Esophagus squamous epithelium (tissue), 5 donors: ENCODE results near the gene NOL12. TPM values are rescaled to one million over a fixed set of nuclear protein-coding genes. Genes with fewer than 3 reads are reported as not detected.
A peak's percentile ranks its signal among the peaks of the same experiment; 100 is the strongest.

Experiments used
- DNase-seq: peaks from one replicate; lab custom pipeline; 2025; lab: John Stamatoyannopoulos, UW
- H3K27ac ChIP-seq, 4 donors: fragments of 200-600 bp; sonication (generic); one replicate each; pipeline ENCODE4 v1.5.1; 2016 to 2019; ENCODE audit warnings: mild to moderate bottlenecking in 1 of 4
- H3K27me3 ChIP-seq, 4 donors: fragments of 200-600 bp; sonication (generic); 1 replicate in 3 of 4; 2 replicates in 1 of 4; pipeline versions ENCODE4 v1.5.1 to v1.6.0; 2017 to 2021; ENCODE audit warnings: antibody characterized with exemption in 1 of 4
- H3K36me3 ChIP-seq, 3 donors: fragments of 200-600 bp; sonication (generic); one replicate each; pipeline ENCODE4 v1.5.1; 2016 to 2019
- H3K4me1 ChIP-seq, 3 donors: fragments of 200-600 bp; sonication (generic); one replicate each; pipeline ENCODE4 v1.5.1; 2017 to 2019
- H3K4me3 ChIP-seq, 4 donors: fragments of 200-600 bp; sonication (generic); 1 replicate in 3 of 4; 2 replicates in 1 of 4; pipeline ENCODE4 v1.5.1; 2016 to 2019; ENCODE audit warnings: mild to moderate bottlenecking in 2 of 4, moderate library complexity in 1 of 4
- H3K9me3 ChIP-seq, 3 donors: fragments of 200-600 bp; sonication (generic); one replicate each; pipeline ENCODE4 v1.5.1; 2016 to 2019
- POLR2A ChIP-seq, 4 donors: fragments of 450-650 bp; IDR thresholded peaks; one replicate each; pipeline ENCODE4 v1.6.1; 2017; ENCODE audit warnings: antibody characterized with exemption in 4 of 4, mild to moderate bottlenecking in 4 of 4, moderate library complexity in 3 of 4
- WGBS, 2 donors: methylation state at CpG; one replicate each; pipeline ENCODE4 v1.1.5; 2018; 5-methylcytosine and 5-hydroxymethylcytosine counted together
- intact Hi-C: fragments of 100-400 bp; cut with DNase I; formaldehyde crosslinking; loops from one replicate; pipeline ENCODE4 v1.15.0; 2022
- total RNA-seq, 4 donors: library from RNA; depleted of rRNA; stranded (reverse); fragments of >200 nt; gene quantifications; one replicate each; pipeline ENCODE4 v1.1.0, GENCODE V29; 2016
- TF ChIP-seq, protein P1 (sequence below), 6 experiments: fragments of 450-650 bp in 4 of 6; fragments of 200-600 bp in 2 of 6; sonication (generic) in 2 of 6; IDR thresholded peaks; one replicate each; pipeline ENCODE4 v1.5.1; 2016 to 2019; ENCODE audit warnings: antibody characterized with exemption in 6 of 6, mild to moderate bottlenecking in 4 of 6, moderate library complexity in 4 of 6
- donor health status: DM: yes; HTN: yes; CAD: no.

Gene NOL12
- total RNA-seq, 4 donors from 2014 or later, result 34.3 to 44.5 (median 40.8) TPM

DNA sequence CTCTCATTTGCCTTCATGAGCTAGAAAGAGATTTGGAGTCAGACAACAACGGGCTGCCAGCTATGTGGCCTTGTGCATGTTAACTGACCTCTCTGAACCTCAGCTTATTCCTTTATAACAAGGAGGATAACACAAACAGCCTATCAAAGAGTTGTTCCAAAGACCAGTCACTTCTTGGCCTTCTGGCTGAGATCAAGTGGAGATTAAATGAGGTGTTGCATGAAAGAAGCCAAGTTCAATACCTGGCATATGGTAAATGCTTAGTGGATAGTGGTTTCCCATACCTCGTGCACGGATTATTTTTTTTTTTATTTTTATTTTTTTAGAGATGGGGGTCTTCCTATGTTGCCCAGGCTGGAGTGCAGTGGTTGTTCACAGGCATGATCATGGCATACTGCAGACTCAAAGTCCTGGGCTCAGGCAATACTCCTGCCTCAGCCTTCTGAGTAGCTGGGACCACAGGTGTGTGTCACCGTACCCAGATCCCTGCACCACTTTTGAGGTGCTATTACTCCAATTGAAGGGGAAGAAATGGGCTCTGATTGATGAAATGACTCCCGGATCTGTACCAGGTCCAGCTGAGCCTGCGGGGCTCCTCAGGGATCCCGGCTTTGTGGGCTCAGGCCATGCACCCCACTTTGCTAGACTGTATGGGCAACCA is 5.8 kb upstream of the NOL12 start:
- no peak overlapping the region for H3K27ac ChIP-seq
- 58 to 76% methylated on average over 4 to 6 of the region's 7 CpGs for WGBS, 2 donors
- H3K36me3 ChIP-seq, result peaks cover 0 to 6% (median 0%) of the 10 kb centered on the region in 3 donors

DNA sequence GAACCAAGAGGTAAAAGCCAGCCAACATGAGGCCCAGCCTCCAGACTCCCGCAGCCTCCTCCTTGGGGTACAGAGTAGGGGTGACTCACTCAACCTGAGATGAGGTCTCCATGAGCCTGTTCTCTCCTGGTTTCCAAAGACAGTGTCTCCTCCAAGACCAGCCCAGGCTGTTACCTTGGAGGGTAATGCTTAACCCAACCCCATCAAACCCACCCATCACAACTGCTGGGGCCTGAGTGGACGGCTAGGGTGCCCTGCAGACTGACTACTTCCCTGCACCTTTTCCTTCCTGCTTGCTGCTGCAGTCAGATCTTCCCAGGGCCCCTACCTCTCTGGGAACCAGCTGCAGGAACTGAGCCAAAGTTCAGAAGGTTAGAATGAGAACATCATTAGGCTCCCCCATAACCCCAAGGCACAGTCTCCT is 5.1 kb upstream of the NOL12 start:
- Histone ChIP-seq H3K9me3 (no peaks in the 10 kb centered on the region), H3K27ac (no peak overlapping the region), H3K27me3 (no peaks in the 10 kb centered on the region), H3K4me1 (peaks cover 18 to 67% (median 30%) of the 10 kb centered on the region in 3 donors), H3K4me3 (no peak overlapping the region), H3K36me3 (peaks cover 0 to 6% (median 0%) of the 10 kb centered on the region in 3 donors)
- TF ChIP-seq, protein P1, sequence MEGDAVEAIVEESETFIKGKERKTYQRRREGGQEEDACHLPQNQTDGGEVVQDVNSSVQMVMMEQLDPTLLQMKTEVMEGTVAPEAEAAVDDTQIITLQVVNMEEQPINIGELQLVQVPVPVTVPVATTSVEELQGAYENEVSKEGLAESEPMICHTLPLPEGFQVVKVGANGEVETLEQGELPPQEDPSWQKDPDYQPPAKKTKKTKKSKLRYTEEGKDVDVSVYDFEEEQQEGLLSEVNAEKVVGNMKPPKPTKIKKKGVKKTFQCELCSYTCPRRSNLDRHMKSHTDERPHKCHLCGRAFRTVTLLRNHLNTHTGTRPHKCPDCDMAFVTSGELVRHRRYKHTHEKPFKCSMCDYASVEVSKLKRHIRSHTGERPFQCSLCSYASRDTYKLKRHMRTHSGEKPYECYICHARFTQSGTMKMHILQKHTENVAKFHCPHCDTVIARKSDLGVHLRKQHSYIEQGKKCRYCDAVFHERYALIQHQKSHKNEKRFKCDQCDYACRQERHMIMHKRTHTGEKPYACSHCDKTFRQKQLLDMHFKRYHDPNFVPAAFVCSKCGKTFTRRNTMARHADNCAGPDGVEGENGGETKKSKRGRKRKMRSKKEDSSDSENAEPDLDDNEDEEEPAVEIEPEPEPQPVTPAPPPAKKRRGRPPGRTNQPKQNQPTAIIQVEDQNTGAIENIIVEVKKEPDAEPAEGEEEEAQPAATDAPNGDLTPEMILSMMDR (IDR thresholded peaks at IDR 0.05), result no peak
- no peak for TF ChIP-seq POLR2A (IDR thresholded peaks at IDR 0.05)
- WGBS, 2 donors, result 65% methylated on average over 2 of the region's 2 CpGs; no CpG with 5 or more reads in 1 of the 2 donors
- no peak for DNase-seq
- intact Hi-C loops, result loop anchor here (5.0 kb wide), 1 partner anchor 39 kb away; no protein-coding TSS in a partner anchor

More for the DNA sequence above, 5.8 kb upstream of the NOL12 start:
- intact Hi-C loops, result loop anchor here (5.0 kb wide), 1 partner anchor 38 kb away; no protein-coding TSS in a partner anchor
- H3K27me3 ChIP-seq, result no peaks in the 10 kb centered on the region
- TF ChIP-seq, protein P1 (IDR thresholded peaks at IDR 0.05), result no peak
- no peak for TF ChIP-seq POLR2A (IDR thresholded peaks at IDR 0.05)
- H3K9me3 ChIP-seq, result no peaks in the 10 kb centered on the region
- no peak overlapping the region for H3K4me3 ChIP-seq
- peaks cover 20 to 67% (median 29%) of the 10 kb centered on the region in 3 donors for H3K4me1 ChIP-seq
- DNase-seq, result no peak

DNA sequence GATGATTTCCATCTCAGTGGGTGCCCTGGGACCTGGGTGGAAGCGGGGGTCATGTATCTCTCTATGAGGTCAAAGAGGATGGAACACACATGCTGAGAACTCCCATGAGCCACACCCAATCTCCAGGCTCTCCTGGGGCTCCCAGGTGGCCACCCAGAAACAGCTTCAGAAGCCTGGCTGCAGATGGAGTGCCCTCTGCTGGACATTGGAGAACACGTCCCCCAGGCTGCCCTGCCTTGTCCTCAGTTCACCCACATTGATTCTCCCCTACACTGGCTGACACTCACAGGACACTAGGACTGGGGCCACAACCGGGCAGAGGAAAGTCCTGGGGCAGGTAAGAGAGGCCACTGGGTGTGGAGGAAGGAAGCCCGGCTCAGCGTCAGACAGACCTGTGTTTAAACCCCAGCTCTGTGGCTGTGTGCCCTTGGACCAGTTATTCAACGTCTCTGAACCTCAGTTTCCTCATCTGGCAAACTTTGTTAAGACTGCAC is 4.5 kb upstream of the NOL12 start:
- 6 to 21% methylated on average over 2 to 3 of the region's 6 CpGs for WGBS, 2 donors

DNA sequence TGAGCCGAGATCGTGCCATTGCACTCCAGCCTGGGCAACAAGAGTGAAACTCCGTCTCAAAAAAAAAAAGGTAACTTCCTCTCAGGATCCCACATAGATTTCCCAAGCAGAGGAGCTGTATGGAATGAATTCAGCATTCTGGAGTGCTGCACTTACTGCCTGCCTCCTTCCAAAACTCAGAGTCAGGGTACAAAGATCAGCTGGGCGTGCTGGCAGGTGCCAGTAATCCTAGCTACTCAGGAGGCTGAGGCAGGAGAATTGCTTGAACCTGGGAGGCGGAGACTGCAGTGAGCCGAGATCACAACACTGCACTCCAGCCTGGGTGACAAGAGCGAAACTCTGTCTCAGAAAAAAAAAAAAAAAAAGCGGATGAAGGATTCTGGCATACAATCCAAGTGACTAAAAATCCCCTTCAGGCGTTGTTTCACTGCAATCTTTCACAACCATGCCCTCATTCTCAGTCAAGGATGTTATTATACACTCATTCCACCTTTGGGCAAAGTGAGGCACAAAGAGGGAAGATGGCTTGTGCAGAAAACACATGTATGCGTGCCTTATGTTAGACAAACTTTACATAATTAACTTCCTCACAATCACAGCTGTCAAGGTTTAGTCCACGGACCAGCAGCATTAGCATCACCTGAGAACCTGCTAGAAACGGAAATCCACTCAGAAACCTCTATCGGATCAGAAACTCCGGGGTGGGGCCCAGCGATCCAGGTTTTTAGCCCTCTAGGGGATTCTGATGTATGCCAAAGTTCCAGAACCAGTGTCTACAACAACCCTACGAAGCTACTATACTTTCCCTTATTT is 1.1 kb upstream of the NOL12 start:
- H3K9me3 ChIP-seq, result no peaks in the 10 kb centered on the region
- intact Hi-C loops, result loop anchor here (5.0 kb wide), 1 partner anchor 43 kb away; no protein-coding TSS in a partner anchor
- no peaks in the 10 kb centered on the region for H3K27me3 ChIP-seq
- peak overlapping the region; percentile 68 to 97 (median 92) for H3K27ac ChIP-seq
- H3K4me1 ChIP-seq, result peaks cover 25 to 70% (median 36%) of the 10 kb centered on the region in 3 donors
- no peak for DNase-seq
- peaks cover 8 to 23% (median 9%) of the 10 kb centered on the region in 3 donors for H3K36me3 ChIP-seq
- 26 to 55% methylated on average over 11 to 16 of the region's 16 CpGs for WGBS, 2 donors
- no peak overlapping the region for H3K4me3 ChIP-seq
- TF ChIP-seq, protein P1 (IDR thresholded peaks at IDR 0.05), result no peak
- no peak for TF ChIP-seq POLR2A (IDR thresholded peaks at IDR 0.05)

More for the DNA sequence above, 4.5 kb upstream of the NOL12 start:
- Histone ChIP-seq H3K4me1 (peaks cover 14 to 62% (median 26%) of the 10 kb centered on the region in 3 donors), H3K36me3 (peaks cover 0 to 6% (median 0%) of the 10 kb centered on the region in 3 donors), H3K27ac (no peak overlapping the region), H3K9me3 (no peaks in the 10 kb centered on the region), H3K27me3 (no peaks in the 10 kb centered on the region), H3K4me3 (no peak overlapping the region)
- no peak for DNase-seq
- TF ChIP-seq, protein P1 (IDR thresholded peaks at IDR 0.05), result peak; percentile 76 to 93 (median 85)
- TF ChIP-seq POLR2A (IDR thresholded peaks at IDR 0.05), result no peak
- intact Hi-C loops, result loop anchor here (5.0 kb wide), 1 partner anchor 39 kb away; no protein-coding TSS in a partner anchor
